GM12874 (cell line): ENCODE results near the gene CYB5D1.

Experiments used
- CTCF ChIP-seq: IDR thresholded peaks from 2 replicates; pipeline ENCODE4 v1.5.1; 2011; ENCODE audit warnings: low read depth, mild to moderate bottlenecking, control low read depth, low read length, moderate library complexity; ENCODE audit not compliant: insufficient read depth

The CYB5D1 gene

DNA sequence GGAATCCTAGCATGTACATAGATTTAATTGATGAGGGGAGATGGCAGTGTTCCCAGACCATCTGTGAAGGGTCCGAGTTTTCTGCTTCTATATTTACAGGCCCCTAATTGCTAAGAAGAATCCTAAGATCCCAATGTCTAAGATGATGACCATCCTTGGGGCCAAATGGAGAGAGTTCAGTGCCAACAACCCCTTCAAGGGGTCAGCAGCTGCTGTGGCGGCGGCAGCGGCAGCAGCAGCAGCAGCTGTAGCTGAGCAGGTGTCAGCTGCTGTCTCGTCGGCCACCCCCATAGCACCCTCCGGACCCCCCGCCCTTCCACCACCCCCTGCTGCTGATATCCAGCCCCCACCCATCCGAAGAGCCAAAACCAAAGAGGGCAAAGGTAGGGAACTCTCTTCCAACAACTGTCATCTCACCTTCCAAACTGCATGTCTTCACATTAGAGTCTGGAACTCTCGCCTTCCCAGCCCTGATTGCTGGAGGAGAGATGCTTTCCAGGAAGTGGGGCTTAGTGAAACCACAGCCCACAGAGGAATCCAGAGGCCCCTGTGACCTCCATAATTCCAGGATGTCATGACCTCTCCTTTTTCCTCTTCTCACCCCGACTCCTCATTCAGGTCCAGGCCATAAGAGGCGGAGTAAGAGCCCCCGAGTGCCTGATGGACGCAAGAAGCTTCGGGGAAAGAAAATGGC, 35.5 kb downstream of the CYB5D1 start:
- no peak for TF ChIP-seq CTCF

GRCh38 chr17:7894226-7894625, 36.4 kb downstream of the CYB5D1 start:
- no peak for TF ChIP-seq CTCF

- no peak for TF ChIP-seq CTCF
Measured at GRCh38 chr17:7894866-7895265, 37.1 kb downstream of the CYB5D1 start.

DNA sequence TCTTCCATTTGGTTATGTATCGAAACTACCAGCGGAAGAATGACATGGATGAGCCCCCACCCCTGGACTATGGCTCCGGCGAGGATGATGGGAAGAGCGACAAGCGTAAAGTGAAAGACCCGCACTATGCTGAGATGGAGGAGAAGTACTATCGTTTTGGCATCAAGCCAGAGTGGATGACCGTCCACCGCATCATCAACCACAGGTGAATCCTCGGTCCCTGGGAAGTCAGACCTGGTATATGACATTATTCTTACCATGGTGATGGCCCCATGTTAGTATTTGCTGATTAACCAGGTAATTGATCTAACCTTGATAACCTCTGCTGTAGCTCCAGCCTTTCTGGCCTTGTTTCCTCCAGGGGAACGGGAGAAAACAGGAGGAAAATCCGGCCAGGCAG, 39.3 kb downstream of the CYB5D1 start:
- TF ChIP-seq CTCF = no peak

DNA sequence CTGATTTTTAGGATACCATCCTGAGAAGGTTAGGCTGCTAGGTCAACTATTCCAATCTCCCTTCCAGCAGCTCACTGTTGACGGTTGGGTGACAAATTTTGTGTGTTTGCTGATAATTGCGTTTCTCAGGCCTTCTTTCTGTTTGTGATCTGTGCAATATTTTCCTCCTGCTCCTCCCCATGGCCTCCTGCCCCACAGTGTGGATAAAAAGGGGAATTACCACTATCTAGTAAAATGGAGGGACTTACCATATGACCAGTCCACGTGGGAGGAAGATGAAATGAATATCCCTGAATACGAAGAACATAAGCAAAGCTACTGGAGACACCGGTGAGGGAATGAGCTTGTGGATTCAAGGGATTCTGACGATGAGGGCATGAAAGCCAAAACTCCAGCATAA, 40.0 kb downstream of the CYB5D1 start:
- TF ChIP-seq CTCF = no peak

GRCh38 chr17:7903154-7904103, 45.6 kb downstream of the CYB5D1 start:
- no peak for TF ChIP-seq CTCF

DNA sequence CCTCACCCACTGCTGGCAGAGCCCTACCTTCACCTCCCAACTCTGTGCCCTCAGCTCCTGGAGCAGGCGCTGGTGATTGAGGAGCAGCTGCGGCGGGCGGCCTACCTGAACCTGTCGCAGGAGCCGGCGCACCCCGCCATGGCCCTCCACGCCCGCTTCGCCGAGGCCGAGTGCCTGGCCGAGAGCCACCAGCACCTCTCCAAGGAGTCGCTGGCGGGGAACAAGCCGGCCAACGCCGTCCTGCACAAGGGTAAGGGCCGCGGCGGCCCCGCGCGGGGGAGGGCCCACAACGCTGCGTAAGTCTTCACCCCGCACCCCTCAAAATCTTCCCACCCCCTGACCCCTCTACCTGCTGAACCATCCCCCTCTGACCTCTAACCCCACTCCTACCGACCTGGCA, 51.3 kb downstream of the CYB5D1 start:
- no peak for TF ChIP-seq CTCF
